DND-41 (cell line): ENCODE measurements around the gene PTPN12.

Experiments used
- ATAC-seq: fragments of 200-7000 bp; cut with Tn5 transposase; 3 replicates; pipeline ENCODE4 v1.9.1; 2021; ENCODE audit warnings: low read depth; ENCODE audit not compliant: insufficient read depth
- DNase-seq: peaks from one replicate; pipeline ENCODE4 v3.0.0-alpha.2; 2020
- H2AFZ ChIP-seq: 2 replicates; pipeline ENCODE4 v1.6.0; 2012; ENCODE audit warnings: low read depth, low read length
- H3K27ac ChIP-seq: 2 replicates; pipeline ENCODE4 v1.5.1; 2012; ENCODE audit warnings: low read length, inconsistent platforms
- H3K27me3 ChIP-seq: fragments of 200-600 bp; sonication (generic); 2 replicates; pipeline ENCODE4 v1.6.0; 2012; ENCODE audit warnings: low read length, mild to moderate bottlenecking, inconsistent platforms; ENCODE audit not compliant: insufficient read depth, poor library complexity
- H3K36me3 ChIP-seq: 2 replicates; pipeline ENCODE4 v1.5.1; 2012; ENCODE audit warnings: low read length, inconsistent platforms; ENCODE audit not compliant: insufficient read depth
- H3K4me1 ChIP-seq: 2 replicates; pipeline ENCODE4 v1.5.1; 2012; ENCODE audit warnings: mild to moderate bottlenecking, low read length; ENCODE audit not compliant: insufficient read depth
- H3K4me2 ChIP-seq: 2 replicates; pipeline ENCODE4 v1.6.0; 2012; ENCODE audit warnings: mild to moderate bottlenecking, moderate library complexity, low read length, inconsistent platforms; ENCODE audit not compliant: insufficient read depth
- H3K4me3 ChIP-seq, 2 experiments: fragments of 200-600 bp in 1 of 2; shearing (Covaris generic) in 1 of 2; 2 replicates each; pipeline ENCODE4 v1.5.1; 2012 to 2016; ENCODE audit warnings: inconsistent platforms in 2 of 2, low read length in 2 of 2, mild to moderate bottlenecking in 2 of 2, low read depth in 1 of 2, moderate library complexity in 1 of 2
- H3K79me2 ChIP-seq: 2 replicates; pipeline ENCODE4 v1.6.0; 2012; ENCODE audit warnings: low read length, inconsistent platforms; ENCODE audit not compliant: insufficient read depth
- H3K9ac ChIP-seq: 2 replicates; pipeline ENCODE4 v1.6.0; 2012; ENCODE audit warnings: low read depth, mild to moderate bottlenecking, inconsistent platforms, low read length, moderate library complexity
- H3K9me3 ChIP-seq: 2 replicates; pipeline ENCODE4 v1.5.1; 2012; ENCODE audit warnings: low read length, moderate library complexity, mild to moderate bottlenecking, inconsistent platforms; ENCODE audit not compliant: insufficient read depth, severe bottlenecking
- H4K20me1 ChIP-seq: 2 replicates; pipeline ENCODE4 v1.6.0; 2012; ENCODE audit warnings: low read length; ENCODE audit not compliant: insufficient read depth
- EZH2 ChIP-seq: IDR thresholded peaks from 3 replicates; pipeline ENCODE4 v1.6.1; 2012; ENCODE audit warnings: borderline replicate concordance, low read depth, mild to moderate bottlenecking, moderate library complexity, low read length, inconsistent platforms; ENCODE audit not compliant: severe bottlenecking
- TF ChIP-seq, protein P1 (sequence below): IDR thresholded peaks from 2 replicates; pipeline ENCODE4 v1.5.1; 2012; ENCODE audit warnings: borderline replicate concordance, low read length, moderate library complexity, mild to moderate bottlenecking; ENCODE audit not compliant: poor library complexity, severe bottlenecking; ENCODE audit errors: extremely low read depth

The PTPN12 gene

DNA sequence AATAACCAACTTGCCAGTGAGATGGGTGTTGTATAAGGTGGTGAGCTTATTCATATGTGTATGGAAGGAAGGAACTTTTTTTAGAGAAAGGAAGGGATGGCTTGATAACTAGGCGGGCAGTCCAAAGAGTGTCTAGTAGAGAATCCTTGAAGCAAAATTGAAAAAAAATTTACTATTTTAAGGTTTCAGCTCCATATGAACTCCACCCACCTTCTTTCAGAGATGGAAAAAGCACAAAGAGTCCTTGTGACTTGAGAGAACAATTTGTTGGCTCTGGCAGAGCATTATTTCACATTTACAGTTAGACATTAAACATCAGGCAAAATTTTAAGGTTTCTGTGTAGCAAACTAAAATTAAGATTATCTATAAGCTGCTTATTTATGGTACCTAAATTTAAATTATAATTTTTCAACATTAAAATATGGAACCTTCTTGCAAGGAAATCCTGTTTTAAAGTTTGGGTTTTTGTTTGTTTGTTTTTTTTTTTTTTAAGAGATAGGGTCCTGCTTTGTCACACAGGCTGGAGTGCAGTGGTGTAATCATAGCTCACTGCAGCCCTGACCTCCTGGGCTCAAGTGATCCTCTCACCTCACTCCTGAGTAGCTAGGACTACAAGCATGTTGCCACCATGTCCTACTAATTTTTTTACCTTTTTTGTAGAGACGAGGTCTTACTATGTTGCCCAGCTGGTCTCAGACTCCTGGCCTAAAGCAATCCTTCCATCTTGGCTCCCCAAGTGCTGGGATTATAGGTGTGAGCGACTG is 12.2 kb downstream of the PTPN12 start:
- Histone ChIP-seq H3K27ac (no peak overlapping the region), H3K4me3 (no peak overlapping the region), H3K27me3 (no peaks in the 10 kb centered on the region), H3K36me3 (no peaks in the 10 kb centered on the region), H3K4me2 (no peak overlapping the region), H4K20me1 (no peaks in the 10 kb centered on the region), H3K9ac (no peak overlapping the region), H3K4me1 (no peaks in the 10 kb centered on the region), H2AFZ (no peak overlapping the region), H3K9me3 (no peaks in the 10 kb centered on the region), H3K79me2 (no peaks in the 10 kb centered on the region; the same call in 1 of the 2 replicates)
- DNase-seq (no peak), ATAC-seq (no peak)
- TF ChIP-seq, protein P1, sequence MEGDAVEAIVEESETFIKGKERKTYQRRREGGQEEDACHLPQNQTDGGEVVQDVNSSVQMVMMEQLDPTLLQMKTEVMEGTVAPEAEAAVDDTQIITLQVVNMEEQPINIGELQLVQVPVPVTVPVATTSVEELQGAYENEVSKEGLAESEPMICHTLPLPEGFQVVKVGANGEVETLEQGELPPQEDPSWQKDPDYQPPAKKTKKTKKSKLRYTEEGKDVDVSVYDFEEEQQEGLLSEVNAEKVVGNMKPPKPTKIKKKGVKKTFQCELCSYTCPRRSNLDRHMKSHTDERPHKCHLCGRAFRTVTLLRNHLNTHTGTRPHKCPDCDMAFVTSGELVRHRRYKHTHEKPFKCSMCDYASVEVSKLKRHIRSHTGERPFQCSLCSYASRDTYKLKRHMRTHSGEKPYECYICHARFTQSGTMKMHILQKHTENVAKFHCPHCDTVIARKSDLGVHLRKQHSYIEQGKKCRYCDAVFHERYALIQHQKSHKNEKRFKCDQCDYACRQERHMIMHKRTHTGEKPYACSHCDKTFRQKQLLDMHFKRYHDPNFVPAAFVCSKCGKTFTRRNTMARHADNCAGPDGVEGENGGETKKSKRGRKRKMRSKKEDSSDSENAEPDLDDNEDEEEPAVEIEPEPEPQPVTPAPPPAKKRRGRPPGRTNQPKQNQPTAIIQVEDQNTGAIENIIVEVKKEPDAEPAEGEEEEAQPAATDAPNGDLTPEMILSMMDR = no peak
- no peak for TF ChIP-seq EZH2

DNA sequence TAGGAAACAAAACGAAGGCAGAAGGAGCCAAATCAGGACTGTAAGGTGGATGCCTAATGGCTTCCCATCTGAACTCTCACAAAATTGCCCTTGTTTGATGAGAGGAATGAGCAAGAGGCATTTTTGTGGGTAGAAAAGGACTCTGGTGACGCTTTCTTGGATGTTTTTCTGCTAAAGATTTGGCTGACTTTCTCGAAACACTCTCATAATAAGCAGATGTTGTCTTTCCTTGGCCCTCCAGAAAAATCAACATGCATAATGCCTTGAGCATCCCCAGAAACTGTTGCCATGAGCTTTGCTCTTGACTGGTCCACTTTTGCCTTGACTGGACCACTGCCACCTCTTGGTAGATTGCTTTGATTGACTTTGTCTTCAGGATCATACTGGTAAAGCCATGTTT is 13.5 kb downstream of the PTPN12 start:
- no peak for ATAC-seq
- H3K9ac ChIP-seq = no peak overlapping the region
- H3K27me3 ChIP-seq = no peaks in the 10 kb centered on the region
- TF ChIP-seq, protein P1 = no peak
- TF ChIP-seq EZH2 = no peak
- H3K4me3 ChIP-seq = no peak overlapping the region
- no peak overlapping the region for H2AFZ ChIP-seq
- DNase-seq = no peak
- no peaks in the 10 kb centered on the region for H3K4me1 ChIP-seq
- no peak overlapping the region for H3K4me2 ChIP-seq
- H3K9me3 ChIP-seq = no peaks in the 10 kb centered on the region
- no peaks in the 10 kb centered on the region for H3K36me3 ChIP-seq
- no peaks in the 10 kb centered on the region for H4K20me1 ChIP-seq
- no peaks in the 10 kb centered on the region; the same call in 1 of the 2 replicates for H3K79me2 ChIP-seq
- no peak overlapping the region for H3K27ac ChIP-seq

DNA sequence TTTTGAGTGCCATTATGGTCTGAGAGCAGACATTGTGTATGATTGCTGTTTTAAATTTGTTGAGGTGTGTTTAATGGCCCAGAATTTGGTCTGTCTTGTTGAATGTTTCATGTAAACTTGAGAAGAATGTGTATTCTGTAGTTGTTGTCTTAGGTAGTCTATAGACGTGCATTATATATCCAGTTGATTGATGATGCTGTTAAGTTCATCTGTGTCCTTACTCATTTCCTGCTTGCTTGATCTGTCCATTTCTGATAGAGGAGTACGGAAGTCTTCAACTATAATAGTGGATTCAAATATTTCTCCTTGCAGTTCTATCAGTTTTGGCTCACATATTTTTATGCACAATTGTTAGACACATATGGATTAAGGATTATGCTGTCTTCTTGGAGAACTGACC is 16.0 kb downstream of the PTPN12 start:
- DNase-seq (no peak), ATAC-seq (no peak)
- Histone ChIP-seq H3K9me3 (no peaks in the 10 kb centered on the region), H4K20me1 (no peaks in the 10 kb centered on the region), H2AFZ (no peak overlapping the region), H3K27me3 (no peaks in the 10 kb centered on the region), H3K4me2 (no peak overlapping the region), H3K4me3 (no peak overlapping the region), H3K27ac (no peak overlapping the region), H3K36me3 (no peaks in the 10 kb centered on the region), H3K9ac (no peak overlapping the region), H3K4me1 (no peaks in the 10 kb centered on the region), H3K79me2 (no peaks in the 10 kb centered on the region; the same call in 1 of the 2 replicates)
- TF ChIP-seq, protein P1 = no peak
- TF ChIP-seq EZH2 = no peak
